Activated CD4-positive, alpha-beta T cell treated with anti-CD3 and anti-CD28 coated beads for 4 hours (primary cell): ENCODE data around the gene CCDC167.

Experiments used
- DNase-seq, 2 donors: peaks; one replicate each; pipeline ENCODE4 v3.0.0-alpha.2; 2020

CCDC167 gene

GRCh38 chr6:37499433-37500293 is at the start of gene CCDC167:
CCDC167 (minus strand) TSS chr6:37499893; CDS start chr6:37499863, 30 bp downstream.
- peak; percentile 95 to 96 for DNase-seq

- no peak for DNase-seq
Observed at GRCh38 chr6:37549154-37549553, 49.5 kb upstream of the CCDC167 start.

GRCh38 chr6:37548067-37548674 is 48.5 kb upstream of the CCDC167 start:
- DNase-seq = no peak

GRCh38 chr6:37547564-37548061 is 47.9 kb upstream of the CCDC167 start:
- DNase-seq = no peak

GRCh38 chr6:37546141-37546871 is 46.6 kb upstream of the CCDC167 start:
- DNase-seq = no peak

GRCh38 chr6:37544530-37544929 is 44.8 kb upstream of the CCDC167 start:
- DNase-seq = no peak

- DNase-seq = no peak
Observed at GRCh38 chr6:37543361-37543760, 43.7 kb upstream of the CCDC167 start.

GRCh38 chr6:37541346-37541745 is 41.7 kb upstream of the CCDC167 start:
- no peak for DNase-seq

GRCh38 chr6:37540390-37540789 is 40.7 kb upstream of the CCDC167 start:
- DNase-seq = no peak

GRCh38 chr6:37540029-37540352 is 40.3 kb upstream of the CCDC167 start:
- DNase-seq = no peak

- DNase-seq = no peak
Observed at GRCh38 chr6:37539171-37540028, 39.7 kb upstream of the CCDC167 start.

- DNase-seq = no peak
Observed at GRCh38 chr6:37538107-37538506, 38.4 kb upstream of the CCDC167 start.

- DNase-seq = no peak
Observed at GRCh38 chr6:37537548-37537947, 37.9 kb upstream of the CCDC167 start.

- DNase-seq = no peak
Observed at GRCh38 chr6:37536491-37537190, 36.9 kb upstream of the CCDC167 start.

- no peak for DNase-seq
Observed at GRCh38 chr6:37535759-37536490, 36.2 kb upstream of the CCDC167 start.

GRCh38 chr6:37535428-37535758 is 35.7 kb upstream of the CCDC167 start:
- DNase-seq = no peak

- DNase-seq = no peak
Observed at GRCh38 chr6:37534893-37535292, 35.2 kb upstream of the CCDC167 start.

- DNase-seq = no peak
Observed at GRCh38 chr6:37532122-37532521, 32.4 kb upstream of the CCDC167 start.

GRCh38 chr6:37531437-37532036 is 31.8 kb upstream of the CCDC167 start:
- no peak for DNase-seq

- no peak for DNase-seq
Observed at GRCh38 chr6:37531026-37531425, 31.3 kb upstream of the CCDC167 start.

- no peak for DNase-seq
Observed at GRCh38 chr6:37530297-37530696, 30.6 kb upstream of the CCDC167 start.
